T-helper 2 cell treated with Interferon-gamma antibody and Interleukin-4, amounts not matched to agents 100 ng/mL and 5 ng/mL, for 36 hours (primary cell): Measurements from ENCODE around the gene AMIGO3. TPM values are rescaled to one million over a fixed set of nuclear protein-coding genes. Genes with fewer than 3 reads are reported as not detected.

ENCODE experiments used
- intact Hi-C: fragments of 100-400 bp; cut with micrococcal nuclease; formaldehyde crosslinking; loops from one replicate; pipeline ENCODE4 v1.15.1; 2023
- total RNA-seq: library from RNA; stranded (reverse); gene quantifications from 2 replicates; pipeline ENCODE4 v1.2.3, GENCODE V29; 2022

The AMIGO3 gene
- total RNA-seq, 1 donor from 2014 or later, result 0.27 TPM

GRCh38 chr3:49725906-49726681 lies 6.6 kb upstream of the AMIGO3 start:
- intact Hi-C loops, result no loop called here

- intact Hi-C loops, result loop anchor here (1.0 kb wide), 2 partner anchors 62 to 78 kb away; partner anchors contain the start of gene IP6K1
Observed at GRCh38 chr3:49724586-49724985, 5.1 kb upstream of the AMIGO3 start.

- intact Hi-C loops, result loop anchor here (1.0 kb wide), 4 partner anchors 50 to 115 kb away; partner anchors contain the start of genes APEH and IP6K1
Observed at GRCh38 chr3:49723628-49724551, 4.4 kb upstream of the AMIGO3 start, which contains the start of gene GMPPB. TSS of gene GMPPB (minus strand) at chr3:49723951. CDS start at chr3:49723726, 225 bp downstream.

- intact Hi-C loops, result loop anchor here (1.0 kb wide), 2 partner anchors 49 to 116 kb away; partner anchors contain the start of gene APEH
Observed at GRCh38 chr3:49723296-49723627, 3.8 kb upstream of the AMIGO3 start.

GRCh38 chr3:49722896-49723295 lies 3.4 kb upstream of the AMIGO3 start:
- intact Hi-C loops, result loop anchor here (1.0 kb wide), 2 partner anchors 49 to 116 kb away; partner anchors contain the start of gene APEH

- intact Hi-C loops, result no loop called here
Observed at GRCh38 chr3:49721896-49722781, 2.7 kb upstream of the AMIGO3 start.

GRCh38 chr3:49721596-49721895 lies 2.1 kb upstream of the AMIGO3 start:
- intact Hi-C loops, result no loop called here

GRCh38 chr3:49720855-49721595 lies 1.5 kb upstream of the AMIGO3 start:
- intact Hi-C loops, result no loop called here

GRCh38 chr3:49718858-49719213 lies 648 bp downstream of the AMIGO3 start:
- intact Hi-C loops, result loop anchor here (1.0 kb wide), 1 partner anchor 45 kb away; the partner anchor contains the start of gene APEH

GRCh38 chr3:49717959-49718857 lies 1.3 kb downstream of the AMIGO3 start:
- intact Hi-C loops, result no loop called here

- intact Hi-C loops, result no loop called here
Observed at GRCh38 chr3:49717211-49717958, 2.1 kb downstream of the AMIGO3 start.

- intact Hi-C loops, result no loop called here
Observed at GRCh38 chr3:49716691-49717210, 2.7 kb downstream of the AMIGO3 start.

GRCh38 chr3:49716169-49716568 lies 3.3 kb downstream of the AMIGO3 start:
- intact Hi-C loops, result no loop called here

GRCh38 chr3:49715611-49716121 lies 3.8 kb downstream of the AMIGO3 start:
- intact Hi-C loops, result no loop called here

GRCh38 chr3:49714728-49715550 lies 4.5 kb downstream of the AMIGO3 start:
- intact Hi-C loops, result no loop called here

- intact Hi-C loops, result no loop called here
Observed at GRCh38 chr3:49713336-49714105, 6.0 kb downstream of the AMIGO3 start.
